Keratinocyte (primary cell): Measurements from ENCODE around the gene ARVCF. TPM values are rescaled to one million over a fixed set of nuclear protein-coding genes. Genes with fewer than 3 reads are reported as not detected.

Experiments
- DNase-seq: peaks from one replicate; pipeline ENCODE4 v3.0.0-alpha.2; 2011; ENCODE audit warnings: low read depth, missing footprints, low spot score
- FAIRE-seq: peaks from 2 replicates; lab custom pipeline; 2011; peaks lifted over from hg19 to GRCh38; lab: Jason Lieb, UNC
- H2AFZ ChIP-seq: 2 replicates; pipeline ENCODE4 v1.6.0; 2012; ENCODE audit warnings: low read length, control low read depth, inconsistent platforms; ENCODE audit not compliant: control insufficient read depth
- H3K27ac ChIP-seq: 2 replicates; pipeline ENCODE4 v1.5.1; 2011; ENCODE audit warnings: low read length; ENCODE audit not compliant: control insufficient read depth, insufficient read depth
- H3K27me3 ChIP-seq: 3 replicates; pipeline ENCODE4 v1.6.0; 2011; ENCODE audit warnings: low read length; ENCODE audit not compliant: control insufficient read depth, insufficient read depth; ENCODE audit errors: extremely low read depth
- H3K36me3 ChIP-seq, 2 experiments: 2 replicates in 1 of 2; 3 replicates in 1 of 2; pipeline ENCODE4 v1.5.1; 2011; ENCODE audit warnings: low read length in 2 of 2, mild to moderate bottlenecking in 1 of 2; ENCODE audit not compliant: control insufficient read depth in 2 of 2, insufficient read depth in 2 of 2; ENCODE audit errors: extremely low read depth in 1 of 2
- H3K4me1 ChIP-seq: 3 replicates; pipeline ENCODE4 v1.5.1; 2011; ENCODE audit warnings: low read length; ENCODE audit not compliant: control insufficient read depth, insufficient read depth; ENCODE audit errors: extremely low read depth
- H3K4me2 ChIP-seq: 3 replicates; pipeline ENCODE4 v1.6.0; 2011; ENCODE audit warnings: low read depth, low read length; ENCODE audit not compliant: control insufficient read depth, insufficient read depth; ENCODE audit errors: extremely low read depth
- H3K4me3 ChIP-seq, 3 experiments: fragments of 200-600 bp in 1 of 3; sonication (generic) in 1 of 3; 2 replicates in 2 of 3; 3 replicates in 1 of 3; pipeline ENCODE4 v1.5.1; 2011 to 2016; ENCODE audit warnings: low read length in 3 of 3, mild to moderate bottlenecking in 3 of 3, control low read depth in 2 of 3, inconsistent platforms in 1 of 3, low read depth in 1 of 3, mixed read lengths in 1 of 3, mixed run types in 1 of 3, moderate library complexity in 1 of 3; ENCODE audit not compliant: control insufficient read depth in 2 of 3, insufficient read depth in 2 of 3; ENCODE audit errors: extremely low read depth in 1 of 3
- H3K79me2 ChIP-seq: 2 replicates; pipeline ENCODE4 v1.6.0; 2012; ENCODE audit warnings: low read length; ENCODE audit not compliant: control insufficient read depth, insufficient read depth
- H3K9ac ChIP-seq: 3 replicates; pipeline ENCODE4 v1.6.0; 2011; ENCODE audit warnings: low read length; ENCODE audit not compliant: control insufficient read depth, insufficient read depth; ENCODE audit errors: extremely low read depth
- H3K9me1 ChIP-seq: 3 replicates; pipeline ENCODE4 v1.6.0; 2011; ENCODE audit warnings: low read length; ENCODE audit not compliant: control insufficient read depth, insufficient read depth; ENCODE audit errors: extremely low read depth
- H3K9me3 ChIP-seq: 2 replicates; pipeline ENCODE4 v1.5.1; 2012; ENCODE audit warnings: low read depth, low read length; ENCODE audit not compliant: control insufficient read depth
- H4K20me1 ChIP-seq: 3 replicates; pipeline ENCODE4 v1.6.0; 2011; ENCODE audit warnings: low read length; ENCODE audit not compliant: control insufficient read depth, insufficient read depth; ENCODE audit errors: extremely low read depth
- CTCF ChIP-seq, 3 experiments: IDR thresholded peaks in 1 of 3; conservative IDR thresholded peaks in 1 of 3; optimal IDR thresholded peaks in 1 of 3; 2 replicates in 2 of 3; 3 replicates in 1 of 3; pipeline versions ENCODE3 to v1.5.1; 2011; ENCODE audit warnings: low read length in 3 of 3, mild to moderate bottlenecking in 3 of 3, moderate library complexity in 2 of 3, control low read depth in 1 of 3, inconsistent platforms in 1 of 3; ENCODE audit not compliant: insufficient read depth in 2 of 3; ENCODE audit errors: extremely low read depth in 1 of 3
- EZH2 ChIP-seq: IDR thresholded peaks from one replicate; pipeline ENCODE4 v1.6.1; 2012; ENCODE audit warnings: inconsistent platforms, mild to moderate bottlenecking, low read length, moderate library complexity
- dilution Hi-C: fragments of 300-500 bp; cut with MboI; formaldehyde crosslinking; loops from one replicate; pipeline ENCODE4 v1.7.0; 2020; ENCODE audit warnings: low sequenced_read_pairs; ENCODE audit not compliant: extremely low pct_ligation_motif_present
- polyA plus RNA-seq, 5 experiments: library from polyadenylated mRNA; depleted of rRNA in 3 of 5; stranded (reverse) in 3 of 5; stranded (forward) in 1 of 5; unstranded in 1 of 5; fragments of >200 nt; gene quantifications; 1 replicate in 1 of 5; 2 replicates in 3 of 5; 3 replicates in 1 of 5; pipeline versions ENCODE4 v1.2.1 to v1.2.3, GENCODE V29; 2011 to 2012; ENCODE audit warnings: missing spikeins in 2 of 5, low read depth in 1 of 5, low replicate concordance in 1 of 5

The ARVCF gene
- polyA plus RNA-seq, 1 donor (not counting 4 experiments of a cell fraction or from before 2014, with no cell fraction given) = 5.7 TPM

GRCh38 chr22:20054034-20054427, 37.4 kb upstream of the ARVCF start:
- H3K9me1 ChIP-seq = no peaks in the 10 kb centered on the region
- no peak for DNase-seq
- no peak overlapping the region for H3K9ac ChIP-seq
- H3K36me3 ChIP-seq = peaks cover 10 to 23% of the 10 kb centered on the region in 2 experiments
- H3K9me3 ChIP-seq = no peaks in the 10 kb centered on the region
- no peak overlapping the region for H2AFZ ChIP-seq
- no peaks in the 10 kb centered on the region for H4K20me1 ChIP-seq
- H3K79me2 ChIP-seq = no peaks in the 10 kb centered on the region
- H3K27ac ChIP-seq = no peak overlapping the region
- no peak for TF ChIP-seq EZH2
- TF ChIP-seq CTCF (optimal IDR thresholded peaks at IDR 0.05 in 1 of 3, IDR thresholded peaks at IDR 0.05 in 1 of 3, conservative IDR thresholded peaks at IDR 0.05 in 1 of 3; ENCODE audit: extremely low read depth in 1 of 3, insufficient read depth in 2 of 3, low read length in 3 of 3) = no peak
- no peak overlapping the region for H3K4me2 ChIP-seq
- no peak for FAIRE-seq
- H3K27me3 ChIP-seq = no peaks in the 10 kb centered on the region
- H3K4me3 ChIP-seq = no peak overlapping the region
- dilution Hi-C loops = no loop called here
- no peaks in the 10 kb centered on the region for H3K4me1 ChIP-seq

GRCh38 chr22:20053407-20054033, 36.9 kb upstream of the ARVCF start:
- H3K36me3 ChIP-seq = peaks cover 10 to 23% of the 10 kb centered on the region in 2 experiments
- TF ChIP-seq CTCF (optimal IDR thresholded peaks at IDR 0.05 in 1 of 3, IDR thresholded peaks at IDR 0.05 in 1 of 3, conservative IDR thresholded peaks at IDR 0.05 in 1 of 3; ENCODE audit: extremely low read depth in 1 of 3, insufficient read depth in 2 of 3, low read length in 3 of 3) (no peak), EZH2 (no peak)
- H2AFZ ChIP-seq = no peak overlapping the region
- no peaks in the 10 kb centered on the region for H3K27me3 ChIP-seq
- no peaks in the 10 kb centered on the region for H3K79me2 ChIP-seq
- DNase-seq (no peak), FAIRE-seq (no peak)
- H3K9ac ChIP-seq = no peak overlapping the region
- no peak overlapping the region for H3K27ac ChIP-seq
- no peak overlapping the region for H3K4me2 ChIP-seq
- dilution Hi-C loops = no loop called here
- H4K20me1 ChIP-seq = no peaks in the 10 kb centered on the region
- no peaks in the 10 kb centered on the region for H3K4me1 ChIP-seq
- no peaks in the 10 kb centered on the region for H3K9me1 ChIP-seq
- no peak overlapping the region for H3K4me3 ChIP-seq
- H3K9me3 ChIP-seq = no peaks in the 10 kb centered on the region
